ENCODE results near the gene SGK1. TPM values are rescaled to one million over a fixed set of nuclear protein-coding genes. Genes with fewer than 3 reads are reported as not detected.

SGK1 gene
- total RNA-seq, 1 experiment from 2014 or later: 23.2 TPM

GRCh38 chr6:134138226-134138975 lies 179.5 kb downstream of the SGK1 start (continued):
- no peak for TF ChIP-seq USF1 (CRISPR knock-in tag; IDR thresholded peaks at IDR 0.05)

- H3K4me3 Mint-ChIP-seq: no peak overlapping the region
- peaks cover 17% of the 10 kb centered on the region for H3K9me3 Mint-ChIP-seq
- no peaks in the 10 kb centered on the region for H3K36me3 Mint-ChIP-seq
- no peak for DNase-seq (ENCODE audit: low spot score)
- no peak overlapping the region for H3K27ac Mint-ChIP-seq
- no peak for TF ChIP-seq CBFB (CRISPR knock-in tag; IDR thresholded peaks at IDR 0.05; ENCODE audit: low read depth)
- TF ChIP-seq MLX (CRISPR knock-in tag; IDR thresholded peaks at IDR 0.05): no peak
- no peak for TF ChIP-seq PRRX2 (CRISPR knock-in tag; IDR thresholded peaks at IDR 0.05)
- no peak for TF ChIP-seq ZBTB21 (CRISPR knock-in tag; IDR thresholded peaks at IDR 0.05; ENCODE audit: borderline replicate concordance)
- TF ChIP-seq NR1H2 (CRISPR knock-in tag; IDR thresholded peaks at IDR 0.05): no peak
- TF ChIP-seq EMX1 (CRISPR knock-in tag; IDR thresholded peaks at IDR 0.05): no peak
- ATAC-seq: no peak
- H3K27me3 Mint-ChIP-seq (ENCODE audit: low read depth): no peaks in the 10 kb centered on the region
- CTCF ChIA-PET: no interaction called here
- H3K4me1 Mint-ChIP-seq: no peaks in the 10 kb centered on the region
- POLR2A ChIA-PET: no interaction called here
Measured at GRCh38 chr6:134134654-134135053, 183.3 kb downstream of the SGK1 start.

- Mint-ChIP-seq H3K27me3 (ENCODE audit: low read depth) (no peaks in the 10 kb centered on the region), H3K4me3 (no peak overlapping the region), H3K9me3 (peaks cover 17% of the 10 kb centered on the region), H3K4me1 (no peaks in the 10 kb centered on the region), H3K36me3 (no peaks in the 10 kb centered on the region), H3K27ac (no peak overlapping the region)
- DNase-seq (ENCODE audit: low spot score): no peak
- ChIA-PET CTCF (interaction anchor here (1.3 to 1.7 kb wide), 2 partner anchors 9 to 12 kb away, joined by 3 to 9 read pairs; no protein-coding TSS in a partner anchor), POLR2A (interaction anchor here (0.7 kb wide), 1 partner anchor 1617 kb away, joined by 6 read pairs; no protein-coding TSS in a partner anchor)
- TF ChIP-seq SMAD3 (CRISPR knock-in tag; IDR thresholded peaks at IDR 0.05; ENCODE audit: borderline replicate concordance): no peak
- TF ChIP-seq ZNF317 (CRISPR knock-in tag; IDR thresholded peaks at IDR 0.05; ENCODE audit: borderline replicate concordance, low read depth): no peak
- ATAC-seq: no peak
Measured at GRCh38 chr6:134132494-134133141, 185.3 kb downstream of the SGK1 start.

- Mint-ChIP-seq H3K4me3 (no peak overlapping the region), H3K36me3 (no peaks in the 10 kb centered on the region), H3K4me1 (no peaks in the 10 kb centered on the region), H3K27me3 (ENCODE audit: low read depth) (no peaks in the 10 kb centered on the region), H3K27ac (no peak overlapping the region), H3K9me3 (peaks cover 17% of the 10 kb centered on the region)
- POLR2A ChIA-PET: no interaction called here
- CTCF ChIA-PET: interaction anchor here (1.7 kb wide), 1 partner anchor 8 kb away, joined by 9 read pairs; no protein-coding TSS in a partner anchor
- DNase-seq (ENCODE audit: low spot score): no peak
- no peak for ATAC-seq
- TF ChIP-seq CREM (CRISPR knock-in tag; IDR thresholded peaks at IDR 0.05) (no peak), KAT7 (CRISPR knock-in tag; IDR thresholded peaks at IDR 0.05; ENCODE audit: borderline replicate concordance) (no peak), FOXJ3 (CRISPR knock-in tag; IDR thresholded peaks at IDR 0.05; ENCODE audit: borderline replicate concordance) (no peak), SMAD3 (CRISPR knock-in tag; IDR thresholded peaks at IDR 0.05; ENCODE audit: borderline replicate concordance) (no peak), E2F5 (CRISPR knock-in tag; IDR thresholded peaks at IDR 0.05) (no peak), TCF7 (CRISPR knock-in tag; IDR thresholded peaks at IDR 0.05; ENCODE audit: low read depth) (no peak), MXD4 (CRISPR knock-in tag; IDR thresholded peaks at IDR 0.05; ENCODE audit: borderline replicate concordance) (no peak), ZNF416 (CRISPR knock-in tag; IDR thresholded peaks at IDR 0.05) (no peak), ZNF423 (CRISPR knock-in tag; IDR thresholded peaks at IDR 0.05) (no peak), MYBL2 (CRISPR knock-in tag; IDR thresholded peaks at IDR 0.05) (no peak), ZNF263 (CRISPR knock-in tag; IDR thresholded peaks at IDR 0.05; ENCODE audit: low read depth) (no peak), USF2 (CRISPR knock-in tag; IDR thresholded peaks at IDR 0.05) (no peak), AR (CRISPR knock-in tag; IDR thresholded peaks at IDR 0.05) (no peak), NR3C1 (CRISPR knock-in tag; conservative IDR thresholded peaks at IDR 0.05; ENCODE audit: low read depth) (no peak)
Measured at GRCh38 chr6:134131530-134132139, 186.3 kb downstream of the SGK1 start.
